ENCODE data around the gene FKBP3.

- no peak for TF ChIP-seq CTCF (IDR thresholded peaks at IDR 0.05)
- no peak for TF ChIP-seq YY1 (IDR thresholded peaks at IDR 0.05; ENCODE audit: low read depth)
- TF ChIP-seq, protein P1, sequence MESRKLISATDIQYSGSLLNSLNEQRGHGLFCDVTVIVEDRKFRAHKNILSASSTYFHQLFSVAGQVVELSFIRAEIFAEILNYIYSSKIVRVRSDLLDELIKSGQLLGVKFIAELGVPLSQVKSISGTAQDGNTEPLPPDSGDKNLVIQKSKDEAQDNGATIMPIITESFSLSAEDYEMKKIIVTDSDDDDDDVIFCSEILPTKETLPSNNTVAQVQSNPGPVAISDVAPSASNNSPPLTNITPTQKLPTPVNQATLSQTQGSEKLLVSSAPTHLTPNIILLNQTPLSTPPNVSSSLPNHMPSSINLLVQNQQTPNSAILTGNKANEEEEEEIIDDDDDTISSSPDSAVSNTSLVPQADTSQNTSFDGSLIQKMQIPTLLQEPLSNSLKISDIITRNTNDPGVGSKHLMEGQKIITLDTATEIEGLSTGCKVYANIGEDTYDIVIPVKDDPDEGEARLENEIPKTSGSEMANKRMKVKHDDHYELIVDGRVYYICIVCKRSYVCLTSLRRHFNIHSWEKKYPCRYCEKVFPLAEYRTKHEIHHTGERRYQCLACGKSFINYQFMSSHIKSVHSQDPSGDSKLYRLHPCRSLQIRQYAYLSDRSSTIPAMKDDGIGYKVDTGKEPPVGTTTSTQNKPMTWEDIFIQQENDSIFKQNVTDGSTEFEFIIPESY (IDR thresholded peaks at IDR 0.05; ENCODE audit: borderline replicate concordance, low read depth): no peak
- TF ChIP-seq GABPA (IDR thresholded peaks at IDR 0.05; ENCODE audit: low read depth): no peak
- TF ChIP-seq FOXM1 (IDR thresholded peaks at IDR 0.05; ENCODE audit: low read depth): no peak
- TF ChIP-seq POLR2AphosphoS5 (IDR thresholded peaks at IDR 0.05; ENCODE audit: low read depth, low read length): no peak
Observed at GRCh38 chr14:45150386-45150890, 16.2 kb upstream of the FKBP3 start.
